HG03135 (cell line): ENCODE results near the gene CBY2.
"Not testable (repeated sequence)": the region's sequence is repeated elsewhere in the genome, so short reads cannot be mapped to it uniquely, and the experiment has no call there.

Source experiments
- ATAC-seq: cut with Tn5 transposase; IDR thresholded peaks from one replicate; pipeline ENCODE4 v1.9.1; 2021; ENCODE audit warnings: mild to moderate bottlenecking, moderate library complexity; ENCODE audit not compliant: unreplicated experiment

CBY2 gene, protein sequence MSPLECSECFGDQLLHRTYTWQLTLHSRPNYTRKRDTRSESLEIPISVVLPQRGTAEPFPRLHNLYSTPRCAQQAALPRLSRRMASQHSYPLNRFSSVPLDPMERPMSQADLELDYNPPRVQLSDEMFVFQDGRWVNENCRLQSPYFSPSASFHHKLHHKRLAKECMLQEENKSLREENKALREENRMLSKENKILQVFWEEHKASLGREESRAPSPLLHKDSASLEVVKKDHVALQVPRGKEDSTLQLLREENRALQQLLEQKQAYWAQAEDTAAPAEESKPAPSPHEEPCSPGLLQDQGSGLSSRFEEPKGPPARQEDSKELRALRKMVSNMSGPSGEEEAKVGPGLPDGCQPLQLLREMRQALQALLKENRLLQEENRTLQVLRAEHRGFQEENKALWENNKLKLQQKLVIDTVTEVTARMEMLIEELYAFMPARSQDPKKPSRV

DNA sequence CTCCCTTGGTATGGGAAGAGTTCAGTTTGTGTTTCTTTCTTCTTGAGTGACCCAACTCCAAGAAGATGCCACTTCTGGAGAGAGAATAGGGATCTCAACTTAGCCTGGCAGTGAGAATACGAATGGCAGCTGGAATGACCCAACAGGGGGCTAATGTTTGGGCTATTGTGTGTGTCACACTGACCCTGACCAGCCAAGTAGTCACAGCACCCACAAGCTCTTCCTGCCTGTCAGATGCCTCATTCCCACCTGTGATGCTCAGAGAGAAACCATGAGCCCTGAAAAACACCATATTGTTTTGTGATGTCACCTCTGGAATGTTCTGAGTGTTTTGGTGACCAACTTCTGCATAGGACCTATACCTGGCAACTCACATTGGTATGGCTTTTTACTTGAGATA, at the start of gene CBY2:
Gene CBY2 (plus strand): TSS at position 233 of the 400 bp plus-strand sequence. CDS start 71 bp downstream, at position 304.
- no peak for ATAC-seq

DNA sequence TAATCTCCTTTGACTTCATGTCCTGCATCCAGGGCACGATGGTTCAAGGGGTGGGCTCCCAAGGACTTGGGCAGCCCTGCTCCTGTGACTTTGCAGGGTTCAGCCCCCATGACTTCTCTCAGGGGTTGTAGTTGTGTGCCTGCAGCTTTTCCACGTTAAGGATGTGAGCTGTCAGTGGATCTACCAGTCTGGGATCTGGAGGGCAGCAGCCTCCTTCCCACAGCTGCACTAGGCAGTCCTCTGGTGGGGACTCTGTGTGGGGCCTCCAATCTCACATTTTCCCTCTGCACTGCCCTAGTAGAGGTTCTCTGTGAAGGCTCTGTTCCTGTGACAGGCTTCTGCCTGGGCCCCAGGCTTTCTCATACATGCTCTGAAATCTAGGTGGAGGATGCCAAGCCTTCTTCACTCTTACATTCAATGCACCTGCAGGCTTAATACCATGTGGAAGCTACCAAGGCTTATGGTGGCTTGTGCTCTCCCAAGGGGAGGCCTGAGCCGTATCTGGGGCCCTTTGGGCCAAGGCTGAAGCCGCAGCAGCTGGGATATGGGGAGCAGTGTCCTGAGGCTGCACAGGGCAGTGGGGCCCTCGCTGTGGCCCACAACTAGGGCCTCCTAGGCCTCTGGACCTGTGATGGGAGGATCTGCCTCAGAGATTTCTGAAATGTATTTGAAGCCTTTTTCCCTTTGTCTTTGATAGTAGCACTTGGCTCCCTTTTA, 47.3 kb upstream of the CBY2 start:
- no peak for ATAC-seq

DNA sequence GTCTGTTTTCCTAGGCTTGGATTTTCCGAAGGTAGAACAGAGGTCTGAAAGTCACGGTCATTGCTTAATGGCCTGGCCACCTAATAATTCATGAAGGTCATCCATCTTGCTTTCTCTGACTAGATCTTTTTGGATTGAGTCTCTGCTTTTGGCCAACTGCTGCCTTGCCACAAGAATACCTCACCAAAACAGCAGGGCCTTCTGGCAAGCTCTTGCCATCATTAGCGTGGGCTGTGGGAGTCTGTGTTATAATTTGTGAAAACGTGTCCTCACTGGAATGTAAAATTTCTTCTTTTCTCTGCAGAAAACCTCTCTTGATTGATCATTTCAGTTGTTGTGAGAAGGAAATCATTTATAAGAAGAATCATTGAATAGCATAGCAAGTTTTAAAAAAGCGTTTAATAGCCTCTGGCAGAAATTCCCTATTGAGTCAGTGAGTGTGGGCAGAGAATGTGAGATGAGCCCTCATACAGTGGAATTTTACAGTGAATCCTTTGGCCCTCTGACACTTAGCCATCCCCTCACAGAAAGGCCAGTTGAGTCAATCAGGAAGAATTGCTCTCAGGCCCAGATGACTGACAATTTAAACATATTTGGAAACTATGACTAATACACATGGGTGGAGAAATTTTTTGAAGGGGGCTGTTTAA, 43.4 kb upstream of the CBY2 start:
- no peak for ATAC-seq

DNA sequence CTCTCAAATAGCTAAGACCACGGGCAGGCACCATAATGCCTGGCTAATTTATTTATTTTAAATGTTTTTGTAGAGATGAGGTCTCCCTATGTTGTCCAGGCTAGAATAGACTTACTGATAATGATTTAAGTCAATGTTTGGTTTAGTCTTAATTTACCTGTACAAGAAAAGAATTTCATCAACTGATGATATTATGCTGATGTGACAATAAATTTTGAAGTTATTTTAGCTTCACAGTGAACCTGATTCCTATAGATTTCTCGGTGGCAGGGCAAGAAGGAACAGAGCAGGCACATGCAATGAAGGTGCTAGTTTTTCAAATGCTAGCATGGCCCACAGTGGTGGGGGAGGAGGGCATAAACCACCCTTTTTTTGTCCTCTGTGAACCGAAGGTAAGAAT, 42.6 kb upstream of the CBY2 start:
- ATAC-seq: no peak

DNA sequence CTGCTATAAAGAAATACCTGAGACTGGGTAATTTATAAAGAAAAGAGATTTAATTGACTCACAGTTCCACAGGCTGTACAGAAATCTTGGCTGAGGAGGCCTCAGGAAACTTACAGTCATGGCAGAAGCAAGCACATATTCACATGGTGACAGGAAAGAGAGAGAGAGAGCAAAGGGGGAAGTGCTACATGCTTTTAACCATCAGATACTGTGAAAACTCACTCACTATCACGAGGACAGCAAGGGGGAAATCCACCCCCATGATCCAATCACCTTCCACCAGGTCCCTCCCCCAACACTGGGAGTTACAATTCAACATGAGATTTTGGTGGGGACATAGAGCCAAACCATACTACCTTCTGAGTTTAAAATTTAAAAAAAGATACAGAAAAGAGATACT, 41.7 kb upstream of the CBY2 start:
- ATAC-seq: not testable (repeated sequence)

DNA sequence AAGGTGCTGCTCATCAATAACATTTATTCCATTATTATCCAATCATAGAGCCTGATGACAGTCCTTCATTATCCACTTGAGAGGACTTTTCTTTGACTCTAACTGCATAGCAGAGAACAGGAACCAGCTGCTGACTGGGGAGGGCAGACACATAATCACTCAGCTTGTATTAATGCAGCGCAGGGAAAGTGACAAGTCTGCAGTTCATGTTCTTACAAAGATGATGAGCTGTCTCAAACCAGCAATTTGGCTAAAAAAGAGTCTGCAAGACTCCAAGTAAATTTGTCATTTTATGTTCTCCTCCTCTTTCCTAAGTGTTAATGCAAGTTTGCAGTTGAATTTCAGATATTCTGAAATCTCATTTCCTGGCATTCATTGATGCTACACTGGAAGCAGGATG, 40.0 kb upstream of the CBY2 start:
- ATAC-seq: no peak

DNA sequence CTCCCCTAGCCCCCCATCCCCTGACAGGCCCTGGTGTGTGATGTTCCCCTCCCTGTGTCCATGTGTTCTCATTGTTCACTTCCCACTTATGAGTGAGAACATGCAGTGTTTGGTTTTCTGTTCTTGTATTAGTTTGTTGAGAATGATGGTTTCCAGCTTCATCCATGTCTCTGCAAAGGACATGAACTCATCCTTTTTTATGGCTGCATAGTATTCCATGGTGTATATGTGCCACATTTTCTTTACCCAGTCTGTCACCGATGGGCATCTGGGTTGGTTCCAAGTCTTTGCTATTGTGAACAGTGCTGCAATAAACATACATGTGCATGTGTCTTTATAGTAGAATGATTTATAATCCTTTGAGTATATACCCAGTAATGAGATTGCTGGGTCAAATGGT, 39.2 kb upstream of the CBY2 start:
- not testable (repeated sequence) for ATAC-seq

DNA sequence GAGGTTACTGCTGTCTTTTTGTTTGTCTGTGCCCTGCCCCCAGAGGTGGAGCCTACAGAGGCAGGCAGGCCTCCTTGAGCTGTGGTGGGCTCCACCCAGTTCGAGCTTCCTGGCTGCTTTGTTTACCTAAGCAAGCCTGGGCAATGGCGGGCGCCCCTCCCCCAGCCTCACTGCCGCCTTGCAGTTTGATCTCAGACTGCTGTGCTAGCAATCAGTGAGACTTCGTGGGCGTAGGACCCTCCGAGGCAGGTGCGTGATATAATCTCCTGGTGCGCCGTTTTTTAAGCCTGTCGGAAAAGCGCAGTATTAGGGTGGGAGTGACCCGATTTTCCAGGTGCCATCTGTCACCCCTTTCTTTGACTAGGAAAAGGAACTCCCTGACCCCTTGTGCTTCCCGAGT, 32.5 kb upstream of the CBY2 start:
- ATAC-seq: not testable (repeated sequence)

DNA sequence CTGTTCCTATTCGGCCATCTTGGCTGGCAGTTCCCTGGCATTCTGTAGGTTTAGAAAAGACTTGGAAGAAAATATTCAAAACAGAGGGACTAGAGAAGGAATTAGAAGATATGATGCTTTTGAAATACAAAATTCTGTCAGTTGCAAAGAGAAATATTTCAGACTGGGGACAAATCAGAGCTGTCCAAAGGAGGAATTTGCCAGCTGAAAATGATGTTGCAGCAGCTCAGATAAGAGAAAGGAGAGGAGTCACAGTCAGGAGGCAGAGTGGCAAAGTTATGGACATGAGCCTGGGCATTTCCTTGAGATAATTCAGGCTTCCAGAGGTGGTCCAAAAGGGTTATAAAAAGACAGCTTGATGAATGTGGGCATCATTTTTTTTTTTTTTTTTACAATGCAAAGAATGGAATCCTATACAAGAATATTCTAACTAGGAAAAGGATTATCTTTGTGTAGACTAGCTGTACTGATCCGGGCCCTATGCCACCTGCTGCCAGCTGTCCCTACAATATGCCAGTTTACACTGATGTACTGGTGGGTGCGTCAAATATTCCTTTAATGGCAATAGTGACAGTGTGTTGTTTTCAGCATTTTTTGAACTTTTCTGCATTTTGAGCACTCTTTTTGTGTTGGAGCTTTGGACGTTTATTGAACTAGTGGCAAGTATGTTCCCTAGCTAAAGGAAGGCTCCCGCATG, 31.8 kb upstream of the CBY2 start:
- no peak for ATAC-seq

DNA sequence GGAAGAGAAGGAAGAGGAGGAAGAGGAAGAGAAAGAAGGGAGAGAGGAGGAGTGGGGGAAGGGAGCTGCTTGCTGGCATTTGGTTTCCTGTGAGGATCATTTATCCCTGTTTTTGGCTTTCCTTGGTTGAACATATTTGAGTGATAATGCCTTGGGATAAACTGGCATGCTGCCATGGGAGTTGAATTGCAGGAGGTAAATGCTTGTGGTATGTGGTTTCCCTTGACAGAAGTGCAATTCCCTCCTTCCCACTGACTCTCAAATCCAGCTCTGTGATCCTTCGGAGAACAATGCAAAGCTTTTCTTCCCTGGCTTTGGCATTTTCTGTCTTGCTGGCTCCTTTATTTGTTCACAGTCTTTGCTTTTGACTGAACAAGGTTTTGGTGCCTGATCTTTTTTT, 27.2 kb upstream of the CBY2 start:
- no peak for ATAC-seq

DNA sequence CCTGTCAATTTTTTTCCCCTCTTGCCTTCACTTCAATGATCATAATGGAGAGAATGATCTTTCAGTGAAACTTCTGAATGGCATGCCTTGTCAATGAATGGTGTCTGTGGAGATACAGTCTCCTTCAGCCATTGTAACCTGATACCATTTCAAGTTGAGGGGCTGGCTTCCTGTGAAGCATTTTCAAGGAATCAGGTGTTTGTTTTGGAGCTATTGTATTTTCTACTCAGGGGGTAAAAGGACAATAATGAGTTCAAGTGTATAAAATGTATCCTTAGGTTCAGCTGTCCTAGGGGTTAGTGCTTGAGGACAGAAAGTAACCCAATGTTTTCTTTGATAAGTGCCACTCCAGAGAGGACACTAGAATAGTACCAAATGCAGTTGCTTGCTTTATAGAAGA, 23.8 kb upstream of the CBY2 start:
- no peak for ATAC-seq

DNA sequence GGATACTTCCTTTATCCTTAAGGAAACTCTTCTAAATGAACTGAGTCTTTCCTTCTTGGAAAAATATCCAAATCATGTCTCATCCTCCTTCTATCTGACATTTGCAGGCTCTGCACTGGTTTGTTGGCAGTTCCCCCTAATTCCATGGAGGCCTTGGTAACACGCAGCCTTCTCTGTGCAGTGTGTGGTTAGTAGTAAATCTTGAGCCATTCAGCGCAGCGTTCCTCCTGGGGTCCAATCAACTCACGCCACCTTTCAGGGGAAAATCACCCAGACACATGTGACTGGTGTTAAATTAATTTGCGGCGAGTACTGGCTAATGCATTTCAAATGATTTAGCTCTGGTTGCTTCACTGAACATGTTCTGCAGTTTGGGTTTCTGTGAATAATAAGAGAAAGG, 21.0 kb upstream of the CBY2 start:
- no peak for ATAC-seq

DNA sequence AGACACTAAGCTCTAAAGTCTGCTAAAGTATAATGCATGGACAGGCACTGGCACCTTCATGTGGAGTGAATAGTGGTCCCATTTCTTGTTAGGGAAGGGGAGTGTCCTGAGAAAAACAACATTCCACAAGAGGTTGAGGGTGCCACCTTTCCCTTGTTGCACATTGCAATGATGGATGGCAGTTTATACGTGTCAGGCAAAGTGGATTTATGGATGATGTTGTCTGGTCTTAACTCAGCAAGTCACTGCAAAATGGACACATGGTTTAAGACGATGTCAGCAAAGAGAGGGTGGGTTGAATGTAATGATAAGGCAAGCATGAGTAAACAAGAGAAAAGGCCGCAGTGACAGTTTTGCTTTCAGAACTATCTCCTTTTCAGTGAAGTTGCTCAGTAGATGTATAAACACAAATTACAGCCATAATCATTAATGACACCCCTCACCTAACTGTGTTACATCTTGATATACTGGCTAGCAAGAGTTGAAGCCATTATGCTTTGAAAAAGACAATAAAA, 19.6 kb upstream of the CBY2 start:
- ATAC-seq: no peak

DNA sequence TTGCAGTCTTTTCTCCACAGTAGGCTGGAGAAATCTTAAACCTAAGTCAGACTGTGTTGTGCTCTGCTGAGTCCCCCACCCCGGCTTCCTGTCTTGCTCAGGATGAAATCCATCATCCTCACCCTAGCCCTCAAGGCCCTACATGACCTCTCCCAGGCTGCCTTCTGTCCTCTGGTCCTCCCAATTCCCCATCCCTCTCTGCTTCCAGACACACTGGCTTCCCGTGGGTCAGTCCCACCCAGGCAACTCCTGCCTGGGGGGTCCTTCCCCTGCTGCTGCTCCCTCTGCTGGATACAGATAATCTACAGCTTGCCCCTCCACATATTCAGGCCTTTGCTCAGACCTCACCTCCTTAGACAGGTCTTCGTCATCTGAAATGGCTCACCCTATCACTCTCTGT, 18.4 kb upstream of the CBY2 start:
- ATAC-seq: no peak

DNA sequence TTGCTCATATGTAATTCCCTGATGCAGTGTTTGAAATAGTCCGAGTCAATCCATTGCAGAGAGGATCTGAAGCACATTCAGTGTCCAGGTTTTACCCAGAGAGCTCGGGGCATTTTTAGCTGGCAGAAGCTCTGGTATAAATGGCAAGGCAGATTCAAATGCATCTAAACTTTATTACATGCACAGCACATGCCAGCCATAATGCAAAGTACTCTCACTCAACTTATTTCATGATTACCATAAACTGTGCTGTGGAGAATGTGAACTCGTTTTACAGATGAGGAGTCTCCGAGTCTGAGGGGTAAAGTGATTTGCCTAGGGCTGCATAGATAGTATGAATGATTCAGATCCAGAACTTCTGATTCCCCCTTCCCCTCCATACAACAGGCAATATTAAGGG, 13.5 kb upstream of the CBY2 start:
- ATAC-seq: no peak

DNA sequence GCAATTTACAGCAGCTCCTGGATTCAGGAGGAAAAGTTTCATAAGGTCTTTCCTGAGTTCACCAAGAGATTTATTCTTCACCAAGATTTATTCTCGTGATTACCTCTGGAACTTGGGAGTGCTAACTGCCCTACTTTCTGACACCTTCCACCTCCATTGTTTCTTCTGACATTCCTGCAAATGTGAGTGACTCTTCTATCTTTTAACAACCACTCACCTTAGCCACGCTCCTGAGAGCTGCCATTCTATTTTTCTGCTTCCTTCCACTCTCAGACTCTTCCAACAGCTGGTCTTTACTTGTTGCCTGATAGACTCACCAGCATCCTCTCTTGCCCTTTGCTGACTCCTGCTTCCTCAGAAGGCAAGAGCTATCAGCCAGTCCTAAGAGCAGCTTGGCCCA, 11.5 kb upstream of the CBY2 start:
- ATAC-seq: no peak

DNA sequence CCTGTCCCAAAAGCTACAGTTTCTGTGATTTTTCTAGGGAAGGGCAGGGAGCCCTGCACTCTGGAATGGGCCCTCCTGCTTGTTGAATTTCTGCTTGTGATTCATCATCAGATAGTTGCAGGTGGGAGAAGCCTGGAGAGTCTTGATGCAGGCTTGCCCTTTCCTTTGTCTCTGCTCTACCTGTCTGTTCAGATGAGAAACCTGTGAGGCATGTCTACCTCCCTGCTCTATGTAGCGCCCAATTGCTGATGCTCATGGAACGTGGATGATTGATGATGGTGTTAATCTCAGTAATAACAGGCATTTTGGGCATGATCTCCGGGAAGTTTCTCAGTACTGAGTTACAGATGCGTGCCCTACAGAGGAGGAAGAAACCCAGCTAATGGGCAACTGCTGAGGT, 10.9 kb upstream of the CBY2 start:
- no peak for ATAC-seq

DNA sequence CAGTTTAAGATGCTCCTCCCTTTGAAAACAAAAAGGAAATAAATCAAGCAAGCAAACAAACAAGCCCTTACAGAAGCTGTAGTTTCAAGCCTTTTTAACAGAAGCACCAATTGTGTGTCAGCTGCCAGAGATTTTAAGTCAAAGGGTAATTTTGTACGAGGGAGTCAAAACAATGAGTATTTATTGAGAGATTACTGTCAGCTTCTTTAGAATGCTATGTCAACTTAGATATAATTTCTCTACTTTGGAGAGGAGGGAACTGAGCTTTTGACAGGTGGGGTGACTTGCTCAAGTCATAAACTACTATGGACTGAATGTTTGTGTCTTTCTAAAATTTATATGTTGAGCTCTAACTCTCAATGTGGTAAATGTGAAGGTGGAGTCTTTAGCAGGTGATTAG, 10.5 kb upstream of the CBY2 start:
- ATAC-seq: no peak

DNA sequence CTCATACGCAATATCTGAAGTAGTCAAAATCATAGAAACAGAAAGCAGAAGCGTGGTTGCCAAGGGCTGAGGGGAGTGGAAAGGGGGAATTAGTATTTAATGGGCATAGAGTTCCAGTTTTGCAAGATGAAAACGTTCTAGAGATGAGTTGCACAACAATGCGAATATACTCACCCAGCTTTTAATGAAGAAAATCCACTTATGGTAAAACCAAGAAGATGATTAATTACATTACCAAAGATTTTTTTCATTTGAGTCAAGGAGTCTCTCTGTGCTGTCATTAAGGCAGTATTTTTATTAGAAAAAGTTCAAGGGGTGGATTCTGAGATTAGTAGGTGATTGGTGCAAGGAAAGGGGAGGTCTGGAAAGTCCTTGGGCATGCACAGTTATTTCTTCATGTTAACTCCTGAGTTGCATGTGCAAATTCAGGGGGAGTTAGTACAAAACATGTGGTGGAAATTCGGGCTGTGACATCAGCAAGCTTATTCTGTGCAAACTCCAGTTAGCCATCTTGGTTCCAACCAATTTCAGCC, 6.9 kb upstream of the CBY2 start:
- peak; percentile 53 for ATAC-seq

DNA sequence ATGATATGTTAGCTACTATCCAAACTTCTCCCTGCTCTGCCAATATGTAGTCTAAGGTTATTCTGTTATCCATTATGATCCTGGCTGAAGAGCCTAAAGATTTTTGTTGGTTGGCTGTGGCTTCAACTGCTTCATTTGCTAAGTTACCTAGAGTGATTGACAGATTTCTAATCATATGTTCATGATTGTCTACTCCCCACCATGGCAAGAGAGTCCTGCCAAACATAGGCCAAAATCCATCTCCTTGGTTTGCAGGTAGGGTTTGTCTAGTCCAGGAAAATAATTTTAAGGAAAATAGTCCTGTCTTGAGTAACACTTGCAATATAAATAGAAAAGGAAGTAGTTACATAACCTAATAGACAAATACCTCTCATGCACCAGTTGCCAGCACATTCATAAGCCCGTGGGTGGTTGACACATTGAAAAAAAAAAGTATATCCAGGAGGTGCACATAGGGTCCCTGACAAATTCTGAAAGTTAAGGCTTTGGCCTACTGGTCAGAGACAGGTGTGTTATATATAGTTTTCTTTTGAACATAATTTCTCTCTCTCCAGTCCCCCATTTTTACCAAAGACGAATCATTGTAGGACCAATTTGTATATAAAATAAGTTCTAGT, 5.4 kb upstream of the CBY2 start:
- ATAC-seq: no peak
